Ishikawa (cell line): Measurements from ENCODE around the gene WIPF1.

ENCODE experiments used
- CEBPB ChIP-seq: IDR thresholded peaks from 2 replicates; pipeline ENCODE4 v1.6.1; 2012
- EGR1 ChIP-seq: IDR thresholded peaks from 2 replicates; pipeline ENCODE4 v1.6.1; 2012
- EP300 ChIP-seq: IDR thresholded peaks from 2 replicates; pipeline ENCODE4 v1.6.1; 2012; ENCODE audit warnings: borderline replicate concordance
- MAX ChIP-seq: IDR thresholded peaks from 2 replicates; pipeline ENCODE4 v1.6.1; 2012
- TCF12 ChIP-seq: IDR thresholded peaks from 2 replicates; pipeline ENCODE4 v1.6.1; 2012; ENCODE audit warnings: low read depth
- USF1 ChIP-seq: IDR thresholded peaks from 2 replicates; pipeline ENCODE4 v1.6.1; 2012

- TF ChIP-seq EP300 (no peak), EGR1 (no peak), TCF12 (no peak), CEBPB (no peak), USF1 (no peak), MAX (no peak)
These were observed 16.7 kb downstream of the WIPF1 start for GRCh38 chr2:174580951-174581350.
